GM19023 (cell line): ENCODE measurements around the gene NFU1.

Experiments used
- ATAC-seq: cut with Tn5 transposase; IDR thresholded peaks from one replicate; pipeline ENCODE4 v1.9.1; 2021; ENCODE audit warnings: mild to moderate bottlenecking, moderate library complexity; ENCODE audit not compliant: unreplicated experiment

Gene NFU1

DNA sequence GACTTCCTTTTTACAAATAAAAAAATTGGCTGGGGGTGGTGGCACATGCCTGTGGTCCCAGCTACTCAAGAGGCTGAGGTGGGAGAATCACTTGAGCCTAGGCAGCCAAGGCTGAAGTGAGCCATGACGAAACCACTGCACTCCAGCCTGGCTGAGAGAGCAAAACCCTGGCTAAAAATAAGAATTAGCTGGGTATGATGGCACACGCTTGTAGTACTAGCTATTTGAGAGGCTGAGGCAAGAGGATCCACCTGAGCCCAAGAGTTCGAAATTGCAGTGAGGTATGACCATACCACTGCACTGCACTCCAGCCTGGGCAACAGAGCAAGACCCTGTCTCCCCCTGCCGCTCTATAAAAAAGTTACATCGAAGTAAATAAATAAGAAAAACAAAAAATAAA is 83.9 kb downstream of the NFU1 start:
- ATAC-seq, result no peak

DNA sequence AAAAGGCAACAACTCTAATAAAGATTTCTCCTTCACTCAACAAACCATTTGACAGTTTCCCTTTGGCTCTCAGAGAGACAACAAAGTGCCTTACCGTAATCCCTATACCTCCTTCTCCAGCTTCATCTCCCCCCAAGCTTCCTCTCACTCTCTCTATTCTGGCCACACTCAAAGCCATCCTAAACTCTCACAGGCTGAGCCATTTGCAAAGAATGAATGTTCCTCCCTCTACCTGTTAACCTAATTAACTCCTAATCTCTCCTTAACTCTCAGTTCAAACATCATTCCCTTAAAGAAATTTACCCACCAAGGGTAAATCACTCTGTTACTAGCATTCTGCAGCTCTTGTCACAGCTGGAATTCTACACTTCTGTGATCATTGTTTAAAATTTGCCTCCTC is 88.5 kb downstream of the NFU1 start:
- ATAC-seq, result no peak
